ENCODE measurements around the gene CORO2B. TPM values are rescaled to one million over a fixed set of nuclear protein-coding genes. Genes with fewer than 3 reads are reported as not detected.

The CORO2B gene
- polyA plus RNA-seq, 1 donor from 2014 or later, result 15.1 TPM

DNA sequence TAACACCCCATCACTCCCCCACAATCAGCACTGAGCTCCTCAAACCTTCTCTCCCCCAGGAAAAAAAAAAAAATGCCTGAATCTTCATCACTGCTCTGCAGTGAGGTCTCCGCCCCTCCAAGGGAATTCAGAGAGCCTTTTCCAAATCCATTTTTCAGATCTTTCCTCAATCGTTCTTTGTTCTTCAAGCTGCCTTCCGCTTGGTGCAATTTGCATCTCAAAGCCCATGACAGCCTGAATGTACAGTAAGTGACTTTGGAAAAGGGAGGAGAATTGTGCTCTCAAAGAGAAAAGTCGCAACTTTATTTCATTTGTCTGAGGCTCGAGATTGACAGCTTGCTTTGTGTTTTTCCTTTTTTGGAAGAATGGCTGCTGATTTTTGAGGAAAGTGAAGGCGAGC is 75.0 kb downstream of the CORO2B start:
- no peaks in the 10 kb centered on the region for H3K36me3 ChIP-seq (ENCODE audit: insufficient read depth, low read length)
- peak overlapping the region; percentile 21 for H3K9ac ChIP-seq (ENCODE audit: low read length)
- H3K27me3 ChIP-seq (ENCODE audit: insufficient read depth, low read depth, low read length), result no peaks in the 10 kb centered on the region
- no peaks in the 10 kb centered on the region for H3K9me2 ChIP-seq (ENCODE audit: insufficient read depth, low read length)
- no peaks in the 10 kb centered on the region for H4K20me1 ChIP-seq (ENCODE audit: insufficient read depth)
- TF ChIP-seq EP300 (conservative IDR thresholded peaks at IDR 0.05; ENCODE audit: poor library complexity, severe bottlenecking), result peak; percentile 42
- TF ChIP-seq POLR2AphosphoS5 (IDR thresholded peaks at IDR 0.05), result no peak
- no peaks in the 10 kb centered on the region for H3F3A ChIP-seq (ENCODE audit: insufficient read depth, low read length, poor library complexity, severe bottlenecking)
- peak overlapping the region; percentile 55 for H3K27ac ChIP-seq (ENCODE audit: low read length)
- no peak overlapping the region for H3K4me2 ChIP-seq (ENCODE audit: low read length)
- H3K9me3 ChIP-seq (ENCODE audit: low read length), result no peaks in the 10 kb centered on the region
- H2AFZ ChIP-seq (ENCODE audit: low read depth, low read length), result no peak overlapping the region
- no peaks in the 10 kb centered on the region for H3K79me2 ChIP-seq (replicated peaks; ENCODE audit: insufficient read depth, low read length)
- no peak overlapping the region for H3K4me3 ChIP-seq (ENCODE audit: low read length)

- no peaks in the 10 kb centered on the region for H4K20me1 ChIP-seq (ENCODE audit: insufficient read depth)
- no peak overlapping the region for H3K4me3 ChIP-seq (ENCODE audit: low read length)
- H3K9ac ChIP-seq (ENCODE audit: low read length), result peak overlapping the region; percentile 21
- no peaks in the 10 kb centered on the region for H3K9me2 ChIP-seq (ENCODE audit: insufficient read depth, low read length)
- no peaks in the 10 kb centered on the region for H3K36me3 ChIP-seq (ENCODE audit: insufficient read depth, low read length)
- no peaks in the 10 kb centered on the region for H3F3A ChIP-seq (ENCODE audit: insufficient read depth, low read length, poor library complexity, severe bottlenecking)
- H2AFZ ChIP-seq (ENCODE audit: low read depth, low read length), result no peak overlapping the region
- H3K27ac ChIP-seq (ENCODE audit: low read length), result peak overlapping the region; percentile 55
- no peaks in the 10 kb centered on the region for H3K9me3 ChIP-seq (ENCODE audit: low read length)
- H3K4me2 ChIP-seq (ENCODE audit: low read length), result no peak overlapping the region
- H3K27me3 ChIP-seq (ENCODE audit: insufficient read depth, low read depth, low read length), result no peaks in the 10 kb centered on the region
- H3K79me2 ChIP-seq (replicated peaks; ENCODE audit: insufficient read depth, low read length), result no peaks in the 10 kb centered on the region
- TF ChIP-seq, protein P1, sequence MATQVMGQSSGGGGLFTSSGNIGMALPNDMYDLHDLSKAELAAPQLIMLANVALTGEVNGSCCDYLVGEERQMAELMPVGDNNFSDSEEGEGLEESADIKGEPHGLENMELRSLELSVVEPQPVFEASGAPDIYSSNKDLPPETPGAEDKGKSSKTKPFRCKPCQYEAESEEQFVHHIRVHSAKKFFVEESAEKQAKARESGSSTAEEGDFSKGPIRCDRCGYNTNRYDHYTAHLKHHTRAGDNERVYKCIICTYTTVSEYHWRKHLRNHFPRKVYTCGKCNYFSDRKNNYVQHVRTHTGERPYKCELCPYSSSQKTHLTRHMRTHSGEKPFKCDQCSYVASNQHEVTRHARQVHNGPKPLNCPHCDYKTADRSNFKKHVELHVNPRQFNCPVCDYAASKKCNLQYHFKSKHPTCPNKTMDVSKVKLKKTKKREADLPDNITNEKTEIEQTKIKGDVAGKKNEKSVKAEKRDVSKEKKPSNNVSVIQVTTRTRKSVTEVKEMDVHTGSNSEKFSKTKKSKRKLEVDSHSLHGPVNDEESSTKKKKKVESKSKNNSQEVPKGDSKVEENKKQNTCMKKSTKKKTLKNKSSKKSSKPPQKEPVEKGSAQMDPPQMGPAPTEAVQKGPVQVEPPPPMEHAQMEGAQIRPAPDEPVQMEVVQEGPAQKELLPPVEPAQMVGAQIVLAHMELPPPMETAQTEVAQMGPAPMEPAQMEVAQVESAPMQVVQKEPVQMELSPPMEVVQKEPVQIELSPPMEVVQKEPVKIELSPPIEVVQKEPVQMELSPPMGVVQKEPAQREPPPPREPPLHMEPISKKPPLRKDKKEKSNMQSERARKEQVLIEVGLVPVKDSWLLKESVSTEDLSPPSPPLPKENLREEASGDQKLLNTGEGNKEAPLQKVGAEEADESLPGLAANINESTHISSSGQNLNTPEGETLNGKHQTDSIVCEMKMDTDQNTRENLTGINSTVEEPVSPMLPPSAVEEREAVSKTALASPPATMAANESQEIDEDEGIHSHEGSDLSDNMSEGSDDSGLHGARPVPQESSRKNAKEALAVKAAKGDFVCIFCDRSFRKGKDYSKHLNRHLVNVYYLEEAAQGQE (IDR thresholded peaks at IDR 0.05; ENCODE audit: borderline replicate concordance), result no peak
- no peak for TF ChIP-seq MXI1 (conservative IDR thresholded peaks at IDR 0.05; ENCODE audit: poor library complexity, severe bottlenecking)
- no peak for TF ChIP-seq POLR2AphosphoS5 (IDR thresholded peaks at IDR 0.05)
- no peak for TF ChIP-seq RAD21 (conservative IDR thresholded peaks at IDR 0.05)
- no peak for TF ChIP-seq EP300 (conservative IDR thresholded peaks at IDR 0.05; ENCODE audit: poor library complexity, severe bottlenecking)
- no peak for TF ChIP-seq CTCF (IDR thresholded peaks at IDR 0.05; ENCODE audit: poor library complexity, severe bottlenecking)
- TF ChIP-seq SMC3 (conservative IDR thresholded peaks at IDR 0.05; ENCODE audit: poor library complexity), result no peak
- TF ChIP-seq TAF1 (IDR thresholded peaks at IDR 0.05; ENCODE audit: low read depth), result no peak
- TF ChIP-seq EZH2 (IDR thresholded peaks at IDR 0.05; ENCODE audit: borderline replicate concordance, insufficient read depth, low read length, poor library complexity, severe bottlenecking), result no peak
Measured at GRCh38 chr15:68654786-68655560, 76.2 kb downstream of the CORO2B start.

Measured in neural cell (in vitro differentiated cells).